GM18526 (cell line): Measurements from ENCODE around the gene PDXDC1.

Source experiments
- POLR2A ChIP-seq: IDR thresholded peaks from 3 replicates; pipeline ENCODE4 v1.6.1; 2011; ENCODE audit not compliant: insufficient read length; ENCODE audit errors: extremely low read depth

PDXDC1 gene

DNA sequence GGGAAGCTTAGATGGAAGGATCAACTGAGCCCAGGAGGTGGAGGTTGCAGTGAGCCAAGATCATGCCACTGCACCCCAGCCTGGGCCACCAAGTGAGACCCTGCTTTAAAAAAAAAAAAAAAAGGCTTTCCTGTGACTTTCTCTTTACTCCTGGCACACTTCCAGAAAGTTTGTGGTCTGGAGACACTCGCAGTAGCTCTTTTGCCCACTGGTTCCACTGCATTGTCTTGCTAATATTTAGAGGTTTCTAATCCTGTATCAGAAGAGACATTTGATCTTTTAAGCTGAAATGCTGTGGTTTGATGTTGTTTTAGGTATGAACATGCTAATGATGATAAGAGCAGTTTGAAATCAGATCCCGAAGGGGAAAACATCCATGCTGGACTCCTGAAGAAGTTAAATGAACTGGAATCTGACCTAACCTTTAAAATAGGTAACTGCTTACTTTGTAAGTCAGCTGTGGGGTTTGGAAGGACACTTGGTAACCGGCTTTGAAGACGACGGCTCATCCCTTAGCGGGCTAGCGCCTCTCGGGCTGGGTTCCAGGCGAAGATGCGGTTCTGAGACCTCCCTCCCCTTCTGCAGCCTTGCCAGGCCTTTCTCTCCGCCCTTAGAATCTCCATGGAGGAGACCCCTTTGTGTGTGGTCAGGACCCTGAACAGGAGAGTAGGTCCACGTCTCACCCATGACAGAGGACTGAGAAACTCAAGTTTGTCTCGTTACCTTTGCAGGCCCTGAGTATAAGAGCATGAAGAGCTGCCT is 57.9 kb downstream of the PDXDC1 start:
- TF ChIP-seq POLR2A = no peak

DNA sequence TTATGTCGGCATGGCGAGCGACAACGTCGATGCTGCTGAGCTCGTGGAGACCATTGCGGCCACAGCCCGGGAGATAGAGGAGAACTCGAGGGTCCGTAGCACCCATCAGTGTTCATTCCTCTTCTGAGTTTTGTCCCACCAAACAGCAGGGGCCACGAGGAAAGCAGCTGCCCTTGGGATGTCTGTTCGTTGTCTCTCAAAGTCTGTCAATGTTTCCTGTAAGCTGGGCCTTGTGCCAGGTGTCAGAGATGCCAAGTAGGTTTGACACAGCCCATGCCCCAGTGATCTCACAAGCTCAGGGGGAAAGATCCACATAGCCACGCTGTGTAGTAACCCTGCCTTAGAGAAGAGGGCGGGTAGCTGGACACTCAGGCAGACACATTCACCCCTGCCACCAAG is 58.5 kb downstream of the PDXDC1 start:
- no peak for TF ChIP-seq POLR2A

DNA sequence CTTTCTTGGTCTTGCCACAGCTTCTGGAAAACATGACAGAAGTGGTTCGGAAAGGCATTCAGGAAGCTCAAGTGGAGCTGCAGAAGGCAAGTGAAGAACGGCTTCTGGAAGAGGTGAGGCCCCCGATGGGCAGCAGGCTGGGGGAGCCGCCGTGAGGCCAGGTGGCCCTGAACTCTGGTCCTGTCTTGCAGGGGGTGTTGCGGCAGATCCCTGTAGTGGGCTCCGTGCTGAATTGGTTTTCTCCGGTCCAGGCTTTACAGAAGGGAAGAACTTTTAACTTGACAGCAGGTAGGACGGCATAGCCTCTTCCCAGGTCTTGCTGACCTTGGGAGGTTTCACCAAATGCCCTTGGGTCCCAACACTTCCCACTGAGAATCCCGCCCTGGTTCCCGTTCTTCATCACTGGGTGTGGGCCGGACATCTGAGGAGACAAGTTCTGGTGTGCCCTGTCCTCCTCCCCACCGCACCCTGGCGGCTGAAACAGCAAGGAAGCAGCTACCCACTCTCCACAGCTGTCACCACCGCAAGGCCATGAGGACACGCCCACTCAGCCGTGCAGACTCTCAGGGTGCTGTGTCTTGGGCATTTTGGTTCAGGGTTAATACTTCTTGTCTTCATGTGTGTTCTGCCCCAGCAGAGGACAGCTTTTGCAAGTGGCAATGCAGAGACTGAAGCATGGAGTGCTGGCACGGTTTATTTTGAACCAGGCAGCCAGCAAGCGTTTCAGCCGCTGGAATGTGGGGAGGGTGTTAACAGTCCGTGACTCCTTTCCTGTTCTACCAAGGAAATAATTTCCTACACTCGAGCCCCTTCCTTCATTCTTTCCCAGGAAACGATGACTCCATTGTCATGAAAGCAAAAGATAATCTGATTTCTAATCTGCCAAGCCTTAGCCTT is 59.7 kb downstream of the PDXDC1 start:
- TF ChIP-seq POLR2A = no peak

DNA sequence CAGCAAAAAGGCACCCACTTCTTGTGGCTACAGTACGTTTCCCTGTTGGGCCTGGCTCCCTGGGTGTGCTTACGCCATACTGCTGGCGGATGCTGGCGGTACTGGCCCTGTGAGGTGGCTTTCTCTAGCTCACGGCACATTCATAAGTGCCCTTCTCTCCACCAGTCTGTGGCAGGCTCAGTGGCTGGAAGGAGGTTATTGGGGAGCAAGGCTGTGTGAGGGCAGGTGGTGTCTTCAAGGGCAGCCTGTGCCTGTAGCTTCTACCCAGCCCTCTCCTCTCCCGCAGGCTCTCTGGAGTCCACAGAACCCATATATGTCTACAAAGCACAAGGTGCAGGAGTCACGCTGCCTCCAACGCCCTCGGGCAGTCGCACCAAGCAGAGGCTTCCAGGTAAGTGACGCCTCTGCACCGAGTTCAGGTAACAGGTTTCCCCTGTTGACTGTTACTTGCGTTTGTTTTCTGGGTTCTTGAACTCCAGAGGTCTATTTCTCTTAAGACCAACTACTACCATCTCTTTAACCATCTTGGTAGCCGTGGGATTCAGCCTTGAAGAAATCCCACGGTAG is 60.4 kb downstream of the PDXDC1 start:
- no peak for TF ChIP-seq POLR2A

DNA sequence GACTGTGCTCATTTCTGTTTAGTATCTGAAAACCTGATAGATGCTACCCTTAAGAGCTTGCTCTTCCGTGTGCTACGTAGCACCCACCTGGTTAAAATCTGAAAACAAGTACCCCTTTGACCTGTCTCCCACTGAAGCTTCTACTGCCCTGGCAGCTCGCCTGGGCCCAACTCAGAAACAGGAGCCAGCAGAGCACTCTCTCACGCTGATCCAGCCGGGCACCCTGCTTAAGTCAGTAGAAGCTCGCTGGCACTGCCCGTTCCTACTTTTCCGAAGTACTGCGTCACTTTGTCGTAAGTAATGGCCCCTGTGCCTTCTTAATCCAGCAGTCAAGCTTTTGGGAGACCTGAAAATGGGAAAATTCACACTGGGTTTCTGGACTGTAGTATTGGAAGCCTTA is 62.2 kb downstream of the PDXDC1 start:
- no peak for TF ChIP-seq POLR2A

DNA sequence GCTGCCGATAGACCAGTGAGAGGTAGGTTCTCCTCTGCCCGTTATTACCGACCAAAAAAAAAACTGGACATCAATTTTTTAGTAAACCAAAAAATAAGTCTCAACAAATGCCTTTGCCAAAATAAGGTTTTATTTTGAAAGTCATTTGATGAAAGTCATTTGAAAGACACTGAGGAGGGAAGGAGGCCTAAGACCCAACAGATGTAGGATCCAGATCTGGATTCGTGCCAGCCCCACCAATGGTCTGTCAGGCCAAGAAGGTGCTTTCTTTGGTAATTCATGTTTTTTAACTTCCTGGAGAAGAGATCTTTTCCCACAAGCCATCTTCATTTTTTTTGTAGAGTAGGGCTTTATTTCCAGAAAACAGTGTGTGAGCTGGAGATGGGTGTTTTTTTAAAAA is 62.9 kb downstream of the PDXDC1 start:
- TF ChIP-seq POLR2A = no peak

DNA sequence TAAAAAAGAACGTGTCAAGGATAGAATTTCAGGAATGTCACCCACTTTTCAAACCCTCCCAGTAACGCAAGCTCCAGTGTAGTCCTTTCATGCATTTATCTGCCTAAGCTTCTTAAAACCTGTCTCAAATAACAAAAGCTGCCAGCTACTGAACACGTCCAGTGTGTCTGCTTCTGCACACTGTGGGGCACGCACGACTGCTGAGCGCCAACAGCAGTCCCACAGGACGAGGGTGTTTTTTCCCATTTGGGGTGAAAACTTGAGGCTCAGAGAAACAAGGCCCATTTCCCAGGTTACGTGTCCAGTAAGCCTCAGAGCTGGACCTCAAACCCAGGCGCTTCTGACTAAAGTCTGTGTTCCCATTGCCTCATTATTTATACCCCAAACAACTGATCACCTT is 63.9 kb downstream of the PDXDC1 start:
- no peak for TF ChIP-seq POLR2A

DNA sequence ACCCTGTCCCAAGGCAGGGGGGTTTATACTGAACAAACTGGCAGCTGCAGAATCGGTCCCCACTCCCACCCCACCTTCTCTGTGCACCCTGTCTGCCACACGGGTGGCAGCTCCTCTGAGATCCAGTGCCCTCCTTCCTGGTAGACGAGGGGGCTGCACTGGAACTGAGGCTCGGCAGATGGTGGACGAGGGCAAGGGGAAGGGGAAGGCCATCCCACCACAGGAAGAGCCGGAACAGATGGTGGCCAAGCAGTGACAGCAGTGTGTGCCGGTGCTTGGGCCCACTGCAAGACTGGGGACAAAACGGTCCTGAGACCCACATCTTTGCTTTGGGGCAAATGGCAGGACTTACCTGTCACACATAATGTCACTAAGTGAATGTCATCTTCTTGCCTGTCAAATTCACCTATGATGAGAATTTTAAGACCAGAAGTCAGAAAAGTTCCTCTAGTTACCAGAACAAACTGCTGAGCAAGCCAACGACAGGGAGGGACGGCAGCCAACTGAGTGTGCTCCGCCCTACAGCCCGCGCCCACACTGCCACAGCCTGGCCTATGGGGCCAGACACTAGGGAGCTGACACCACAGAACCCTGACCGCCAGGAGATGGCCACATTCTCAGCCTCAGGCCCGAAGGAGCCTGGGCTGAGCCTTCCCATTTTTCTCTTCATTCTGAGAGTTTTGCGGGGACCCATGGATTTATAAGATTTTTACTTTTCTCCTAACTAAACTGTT is 66.6 kb downstream of the PDXDC1 start:
- TF ChIP-seq POLR2A = no peak

DNA sequence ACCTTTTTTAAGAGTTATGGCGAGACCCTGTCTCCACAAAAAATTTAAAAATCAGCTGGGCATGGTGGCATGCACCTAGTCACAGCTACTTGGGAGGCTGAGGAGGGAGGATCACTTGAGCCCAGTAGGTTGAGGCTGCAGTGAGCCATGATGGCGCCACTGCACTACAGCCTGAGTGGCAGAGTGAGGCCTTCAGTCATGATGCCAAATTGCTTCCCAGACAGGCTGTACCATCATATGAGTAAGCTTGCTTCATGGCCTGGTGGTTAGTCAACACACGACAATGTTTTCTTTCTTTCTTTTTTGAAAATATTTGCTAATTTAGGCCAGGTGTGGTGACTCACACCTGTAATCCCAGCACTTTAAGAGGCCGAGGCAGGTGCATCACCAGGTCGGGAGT is 68.5 kb downstream of the PDXDC1 start:
- no peak for TF ChIP-seq POLR2A

DNA sequence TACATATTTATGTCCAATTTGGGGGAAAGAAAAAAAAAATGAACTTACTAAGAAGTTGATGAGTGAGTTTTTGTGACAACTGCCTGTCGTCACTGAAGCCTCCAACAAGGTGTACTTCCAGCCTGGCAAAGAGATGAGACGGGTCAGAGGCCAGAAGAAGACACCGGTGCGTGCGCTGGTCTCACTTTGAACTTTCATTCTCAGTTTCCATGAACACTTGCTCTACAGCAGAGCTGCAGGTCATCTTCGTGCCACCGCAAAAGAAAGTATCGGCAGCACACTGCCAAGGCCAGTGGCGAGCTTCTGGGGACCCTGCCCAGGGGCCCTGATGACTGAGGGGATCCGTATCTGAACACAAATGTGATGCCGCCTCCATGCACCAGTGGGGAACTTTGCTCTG is 69.5 kb downstream of the PDXDC1 start:
- no peak for TF ChIP-seq POLR2A

DNA sequence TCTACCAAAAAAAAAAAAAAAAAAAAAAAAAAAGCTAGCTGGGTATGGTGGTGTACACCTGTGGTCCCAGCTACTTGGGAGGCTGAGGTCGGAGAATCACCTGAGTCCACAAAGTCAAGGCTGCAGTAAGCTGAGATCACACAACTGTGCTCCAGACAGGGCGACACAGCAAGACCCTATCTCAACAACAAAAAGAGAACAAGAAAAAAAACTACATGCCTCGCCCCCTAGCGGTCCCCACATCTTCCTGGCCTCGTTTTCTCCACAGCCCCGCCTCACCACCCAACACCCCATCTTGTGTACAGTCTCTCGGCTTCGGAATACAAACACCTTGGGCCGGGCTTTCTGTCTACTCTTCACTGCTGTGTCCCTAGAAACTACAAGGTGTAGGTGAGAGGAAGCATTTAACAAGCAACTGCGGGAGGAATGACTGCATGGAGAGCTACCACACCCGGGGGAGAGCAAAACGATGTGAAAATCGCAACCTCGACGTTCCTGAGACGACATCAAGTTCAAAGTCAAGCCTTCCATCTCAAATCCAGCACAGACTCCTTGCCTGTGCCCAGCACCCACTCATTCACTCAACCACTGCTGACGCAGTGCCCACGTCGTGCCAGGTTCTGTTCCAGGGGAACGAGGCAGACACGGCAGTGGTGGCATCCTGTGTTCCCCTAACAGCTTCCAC is 72.0 kb downstream of the PDXDC1 start:
- no peak for TF ChIP-seq POLR2A

DNA sequence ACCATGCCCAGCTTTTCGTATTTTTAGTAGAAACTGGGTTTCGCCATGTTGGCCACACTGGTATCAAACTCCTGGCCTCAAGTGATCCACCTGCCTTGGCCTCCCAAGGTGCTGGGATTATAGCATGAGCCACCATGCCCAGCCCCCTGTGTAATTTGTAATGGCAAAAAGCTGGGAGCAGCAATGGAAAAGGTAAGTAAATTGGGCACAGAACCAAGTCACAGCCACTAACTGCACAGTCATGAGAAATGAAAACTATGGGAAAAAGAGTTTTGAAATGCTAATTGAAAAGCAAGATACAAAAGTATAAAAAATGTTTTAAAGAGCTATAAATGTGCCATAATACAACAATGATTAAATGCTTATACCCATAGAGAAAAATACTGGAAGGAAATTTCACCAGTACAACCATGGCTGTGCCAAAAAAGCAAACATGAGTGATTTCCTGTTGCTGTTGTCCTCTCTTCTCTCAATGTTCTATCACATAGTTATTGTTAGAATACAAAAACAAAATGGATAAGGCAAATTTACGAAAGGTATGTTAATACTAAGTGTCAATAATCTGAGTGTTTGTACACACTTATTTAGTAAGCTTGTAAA is 74.9 kb downstream of the PDXDC1 start:
- no peak for TF ChIP-seq POLR2A

DNA sequence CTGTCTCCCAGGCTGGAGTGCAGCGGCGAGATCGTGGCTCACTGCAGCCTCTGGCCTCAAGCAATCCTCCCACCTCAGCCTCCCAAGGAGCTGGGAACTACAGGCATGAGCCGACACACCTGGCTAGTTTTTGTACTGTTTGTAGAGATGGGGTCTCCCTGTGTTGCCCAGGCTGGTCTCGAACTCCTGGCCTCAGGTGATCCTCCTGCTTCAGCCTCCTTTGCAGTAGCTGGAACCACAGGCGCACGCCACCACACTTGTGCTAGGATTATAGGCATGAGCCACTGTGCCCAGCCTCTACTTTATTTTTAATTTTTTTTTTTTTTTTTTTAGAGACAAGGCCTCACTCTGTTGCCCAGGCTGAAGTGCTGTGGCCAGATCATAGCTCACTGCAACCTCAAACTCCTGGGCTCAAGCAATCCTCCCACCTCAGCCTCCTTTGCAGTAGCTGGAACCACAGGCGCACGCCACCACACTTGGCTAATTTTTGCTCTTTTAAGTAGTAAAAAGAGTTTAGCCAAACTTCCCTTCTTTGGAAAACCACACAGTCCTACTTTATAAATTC is 76.6 kb downstream of the PDXDC1 start:
- no peak for TF ChIP-seq POLR2A
